Loucy (cell line): Measurements from ENCODE around the gene CREB3L2.

ENCODE experiments used
- EZH2phosphoT487 ChIP-seq: fragments of 200-600 bp; IDR thresholded peaks from 2 replicates; pipeline ENCODE4 v1.6.1; 2018; ENCODE audit warnings: antibody characterized with exemption, mild to moderate bottlenecking, moderate library complexity, borderline replicate concordance
- TF ChIP-seq, protein P1 (sequence below): fragments of 200-600 bp; sonication (generic); conservative IDR thresholded peaks from 2 replicates; pipeline ENCODE4 v1.5.1; 2014; ENCODE audit warnings: mild to moderate bottlenecking, antibody characterized with exemption, low read length

DNA sequence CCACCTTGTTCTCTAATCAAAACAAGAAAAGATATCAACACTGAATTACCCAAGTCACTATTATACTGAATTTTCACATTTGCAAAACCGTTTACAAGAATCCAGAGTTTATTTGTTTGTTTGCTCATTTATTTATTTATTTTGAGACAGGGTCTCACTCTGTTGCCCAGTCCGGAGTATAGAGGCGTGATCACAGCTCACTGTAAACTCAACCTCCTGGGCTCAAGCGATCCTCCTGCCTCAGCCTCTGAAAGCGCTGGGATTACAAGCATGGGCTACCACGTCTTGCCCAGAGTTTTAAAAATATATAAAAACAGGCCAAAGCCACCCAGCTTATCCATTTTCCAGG is 8.5 kb downstream of the CREB3L2 start:
- TF ChIP-seq, protein P1, sequence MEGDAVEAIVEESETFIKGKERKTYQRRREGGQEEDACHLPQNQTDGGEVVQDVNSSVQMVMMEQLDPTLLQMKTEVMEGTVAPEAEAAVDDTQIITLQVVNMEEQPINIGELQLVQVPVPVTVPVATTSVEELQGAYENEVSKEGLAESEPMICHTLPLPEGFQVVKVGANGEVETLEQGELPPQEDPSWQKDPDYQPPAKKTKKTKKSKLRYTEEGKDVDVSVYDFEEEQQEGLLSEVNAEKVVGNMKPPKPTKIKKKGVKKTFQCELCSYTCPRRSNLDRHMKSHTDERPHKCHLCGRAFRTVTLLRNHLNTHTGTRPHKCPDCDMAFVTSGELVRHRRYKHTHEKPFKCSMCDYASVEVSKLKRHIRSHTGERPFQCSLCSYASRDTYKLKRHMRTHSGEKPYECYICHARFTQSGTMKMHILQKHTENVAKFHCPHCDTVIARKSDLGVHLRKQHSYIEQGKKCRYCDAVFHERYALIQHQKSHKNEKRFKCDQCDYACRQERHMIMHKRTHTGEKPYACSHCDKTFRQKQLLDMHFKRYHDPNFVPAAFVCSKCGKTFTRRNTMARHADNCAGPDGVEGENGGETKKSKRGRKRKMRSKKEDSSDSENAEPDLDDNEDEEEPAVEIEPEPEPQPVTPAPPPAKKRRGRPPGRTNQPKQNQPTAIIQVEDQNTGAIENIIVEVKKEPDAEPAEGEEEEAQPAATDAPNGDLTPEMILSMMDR = no peak
- no peak for TF ChIP-seq EZH2phosphoT487
